ENCODE data around the gene GPHN.
"Not testable (repeated sequence)": the region's sequence is repeated elsewhere in the genome, so short reads cannot be mapped to it uniquely, and the experiment has no call there.

Gene GPHN

GRCh38 chr14:66758031-66758613, 250.2 kb downstream of the GPHN start:
- in situ Hi-C loops (cut with HindIII; ENCODE audit: low sequenced_read_pairs), result no loop called here

- in situ Hi-C loops (cut with HindIII; ENCODE audit: low sequenced_read_pairs), result no loop called here
These were observed 264.2 kb downstream of the GPHN start for GRCh38 chr14:66772146-66772545.

- in situ Hi-C loops (cut with HindIII; ENCODE audit: low sequenced_read_pairs), result no loop called here
These were observed 274.9 kb downstream of the GPHN start for GRCh38 chr14:66782853-66783252.

- in situ Hi-C loops (cut with HindIII; ENCODE audit: low sequenced_read_pairs), result no loop called here
These were observed 282.2 kb downstream of the GPHN start for GRCh38 chr14:66790101-66790500.

DNA sequence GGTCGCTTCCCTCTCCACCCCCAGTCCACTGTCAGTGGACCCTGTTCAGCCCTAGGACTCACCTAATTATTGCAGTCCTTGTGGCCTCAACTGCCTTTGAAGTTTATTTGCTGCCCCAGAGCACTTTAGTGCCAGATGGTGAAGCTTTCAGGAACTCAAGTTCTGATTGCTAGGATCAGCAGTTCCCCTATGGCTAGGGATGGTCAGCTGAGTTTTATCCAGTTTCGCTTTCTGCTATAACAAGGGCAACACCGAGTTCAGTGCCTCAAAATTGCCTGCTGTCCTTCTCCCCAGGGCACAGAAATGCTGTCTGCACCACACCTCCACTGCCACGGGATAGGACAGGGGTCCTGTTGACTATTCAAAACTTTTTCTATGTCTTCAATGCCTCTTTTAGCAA, 295.0 kb downstream of the GPHN start:
- in situ Hi-C loops (cut with HindIII; ENCODE audit: low sequenced_read_pairs), result no loop called here

GRCh38 chr14:66804141-66804540, 296.2 kb downstream of the GPHN start:
- in situ Hi-C loops (cut with HindIII; ENCODE audit: low sequenced_read_pairs), result no loop called here

DNA sequence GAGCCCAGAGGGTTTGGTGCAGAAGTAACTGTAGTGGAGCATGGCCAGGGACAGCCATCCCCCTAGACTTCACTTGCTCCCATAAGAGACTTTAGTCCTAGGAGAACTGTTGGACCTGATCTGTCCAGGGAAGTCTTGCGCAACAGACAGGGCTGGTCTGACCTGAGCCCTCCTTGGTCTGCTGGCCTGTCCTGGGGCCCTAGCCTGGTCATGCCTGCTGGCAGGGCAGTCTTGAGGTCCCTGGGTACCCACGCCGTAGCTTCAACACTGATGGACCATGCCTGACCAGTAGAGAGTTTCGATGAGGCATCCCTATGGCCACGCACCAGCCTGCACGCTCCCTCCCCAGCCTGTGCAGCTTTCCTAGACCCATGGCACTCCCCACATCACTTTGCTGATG, 305.7 kb downstream of the GPHN start:
- in situ Hi-C loops (cut with HindIII; ENCODE audit: low sequenced_read_pairs), result no loop called here

GRCh38 chr14:66815687-66816086, 307.7 kb downstream of the GPHN start:
- in situ Hi-C loops (cut with HindIII; ENCODE audit: low sequenced_read_pairs), result no loop called here

- in situ Hi-C loops (cut with HindIII; ENCODE audit: low sequenced_read_pairs), result no loop called here
These were observed 316.3 kb downstream of the GPHN start for GRCh38 chr14:66824251-66824650.

- in situ Hi-C loops (cut with HindIII; ENCODE audit: low sequenced_read_pairs), result no loop called here
These were observed 319.2 kb downstream of the GPHN start for GRCh38 chr14:66827182-66827581.

DNA sequence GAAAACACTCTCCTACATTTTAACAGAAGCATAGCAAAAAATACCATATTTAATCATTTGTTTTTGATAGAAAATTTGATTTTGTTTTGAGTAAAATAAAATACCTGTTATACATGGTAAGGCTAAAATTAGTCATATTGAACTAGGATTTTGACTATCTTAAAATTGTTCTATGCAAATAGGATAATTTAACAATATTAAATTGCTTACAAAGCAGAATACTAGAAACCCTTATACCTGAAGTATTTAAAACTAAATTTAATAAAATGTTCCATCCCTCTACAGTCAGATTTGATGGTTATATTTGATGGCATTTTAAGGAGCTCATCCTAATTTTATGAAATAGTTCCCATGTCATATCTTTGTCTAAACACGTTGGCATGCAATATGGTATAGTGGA, 323.2 kb downstream of the GPHN start:
- in situ Hi-C loops (cut with HindIII; ENCODE audit: low sequenced_read_pairs), result no loop called here

DNA sequence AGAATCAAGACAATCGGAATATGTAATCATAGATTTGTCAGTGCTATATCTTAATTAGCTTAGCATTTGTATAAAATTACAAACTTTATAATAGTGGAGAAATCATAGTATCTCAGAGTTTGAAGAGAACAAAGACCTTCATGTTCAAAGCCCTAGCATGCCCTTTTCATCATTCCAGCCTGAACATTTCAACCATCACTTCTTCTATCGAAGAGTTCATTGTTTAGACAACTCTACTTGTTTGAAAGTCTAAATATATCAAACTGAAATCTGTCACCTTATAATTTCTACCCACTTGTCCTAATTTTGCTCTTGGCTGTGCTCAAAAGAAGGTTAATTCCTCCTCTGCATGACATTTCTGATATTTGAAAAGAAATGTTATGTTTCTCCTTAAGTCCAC, 325.9 kb downstream of the GPHN start:
- in situ Hi-C loops (cut with HindIII; ENCODE audit: low sequenced_read_pairs), result no loop called here

GRCh38 chr14:66837436-66837835, 329.5 kb downstream of the GPHN start:
- in situ Hi-C loops (cut with HindIII; ENCODE audit: low sequenced_read_pairs), result not testable (repeated sequence)

DNA sequence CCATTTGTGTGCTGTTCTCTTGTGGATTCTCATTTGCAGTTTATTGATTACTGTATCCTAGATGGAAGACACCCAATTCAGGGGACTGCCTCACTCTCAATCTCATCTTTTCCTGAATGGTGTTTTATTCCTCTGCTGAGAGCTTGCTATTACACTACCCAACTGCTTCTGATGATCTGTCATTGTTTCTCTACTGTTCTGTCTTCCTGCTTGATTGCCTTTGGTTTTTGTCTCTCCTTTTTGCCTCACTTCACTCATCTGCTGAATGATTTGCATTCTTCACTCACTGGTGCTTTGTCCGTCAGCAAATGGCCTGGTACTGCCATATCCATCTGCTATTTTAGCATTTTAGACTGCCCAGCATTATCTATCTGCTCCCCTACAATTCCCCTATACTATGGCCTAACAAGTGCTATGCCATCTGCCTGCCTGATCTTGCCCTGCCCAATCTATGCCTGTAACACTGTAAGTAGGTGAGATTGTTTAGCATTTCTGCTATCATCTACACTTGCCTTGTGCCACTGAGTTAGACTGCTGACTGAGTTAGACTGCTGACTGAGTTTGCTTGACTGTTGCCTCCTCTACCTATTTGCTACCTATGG, 335.1 kb downstream of the GPHN start:
- in situ Hi-C loops (cut with HindIII; ENCODE audit: low sequenced_read_pairs), result no loop called here

- in situ Hi-C loops (cut with HindIII; ENCODE audit: low sequenced_read_pairs), result no loop called here
These were observed 342.4 kb downstream of the GPHN start for GRCh38 chr14:66850258-66850888.

GRCh38 chr14:66853311-66853710, 345.4 kb downstream of the GPHN start:
- in situ Hi-C loops (cut with HindIII; ENCODE audit: low sequenced_read_pairs), result no loop called here

GRCh38 chr14:66857867-66858266, 349.9 kb downstream of the GPHN start:
- in situ Hi-C loops (cut with HindIII; ENCODE audit: low sequenced_read_pairs), result no loop called here

DNA sequence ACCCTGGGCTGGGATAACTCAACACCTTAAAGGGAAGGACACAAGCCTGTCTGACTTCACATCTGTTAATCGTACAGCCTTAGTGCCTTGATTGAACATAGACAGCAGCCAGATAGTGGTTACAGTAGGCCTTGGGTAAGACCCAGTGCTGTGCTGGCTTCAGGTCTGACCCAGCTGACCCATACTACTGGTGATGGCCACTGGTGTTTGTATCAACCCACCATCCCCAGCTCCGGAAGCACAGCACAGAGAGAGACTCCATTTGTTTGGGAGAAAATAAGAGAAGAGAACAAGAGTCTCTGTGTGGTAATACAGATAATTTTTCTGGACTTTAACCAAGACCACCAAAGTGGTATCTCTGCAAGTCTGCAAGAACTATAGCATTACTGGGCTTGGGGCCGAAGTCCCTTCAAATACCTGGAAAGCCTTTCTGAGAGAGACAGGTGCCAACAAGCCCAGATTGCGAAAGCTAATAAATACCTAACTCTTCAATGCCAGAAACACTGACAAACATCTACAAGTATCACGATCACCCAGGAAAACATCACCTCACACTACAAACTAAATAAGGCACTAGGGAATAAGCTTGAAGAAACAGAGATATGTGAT, 351.2 kb downstream of the GPHN start:
- in situ Hi-C loops (cut with HindIII; ENCODE audit: low sequenced_read_pairs), result no loop called here

DNA sequence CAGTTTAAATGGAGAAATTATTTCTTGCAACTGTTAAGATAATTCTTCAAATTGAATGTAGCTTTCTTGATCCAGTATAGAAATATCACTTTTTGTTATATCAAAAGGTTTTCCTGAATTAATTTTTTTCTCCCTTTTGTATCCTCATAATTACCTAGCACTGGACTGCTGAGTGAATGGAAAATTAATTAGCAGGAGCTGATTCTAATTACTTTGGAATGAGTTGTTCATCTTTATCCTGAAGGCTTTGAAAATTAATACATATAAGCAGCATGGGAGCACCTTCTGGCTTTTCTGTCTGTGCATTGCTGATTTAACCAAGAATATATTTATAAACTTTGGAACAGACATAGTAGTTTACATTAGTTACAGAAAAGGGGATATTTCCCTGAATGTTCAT, 373.6 kb downstream of the GPHN start:
- in situ Hi-C loops (cut with HindIII; ENCODE audit: low sequenced_read_pairs), result no loop called here

DNA sequence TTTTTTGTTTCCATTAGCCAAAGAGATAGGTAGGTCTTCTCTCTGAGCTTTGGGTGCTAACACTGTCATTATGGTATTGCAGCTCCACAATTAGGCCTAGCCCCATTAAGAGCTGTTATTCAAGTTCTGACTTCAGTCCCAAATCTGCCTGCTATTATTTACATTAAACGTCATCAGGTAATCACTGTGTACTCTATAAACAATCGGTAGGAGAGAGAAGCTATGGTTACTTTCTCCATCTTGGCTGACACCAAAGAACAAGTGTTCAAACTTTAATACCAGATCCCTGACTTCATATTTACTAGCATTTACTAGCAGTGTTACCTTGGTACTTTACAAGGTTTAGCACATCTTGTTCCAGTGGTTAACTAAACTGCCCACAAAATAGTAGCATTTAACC, 376.2 kb downstream of the GPHN start:
- in situ Hi-C loops (cut with HindIII; ENCODE audit: low sequenced_read_pairs), result no loop called here

DNA sequence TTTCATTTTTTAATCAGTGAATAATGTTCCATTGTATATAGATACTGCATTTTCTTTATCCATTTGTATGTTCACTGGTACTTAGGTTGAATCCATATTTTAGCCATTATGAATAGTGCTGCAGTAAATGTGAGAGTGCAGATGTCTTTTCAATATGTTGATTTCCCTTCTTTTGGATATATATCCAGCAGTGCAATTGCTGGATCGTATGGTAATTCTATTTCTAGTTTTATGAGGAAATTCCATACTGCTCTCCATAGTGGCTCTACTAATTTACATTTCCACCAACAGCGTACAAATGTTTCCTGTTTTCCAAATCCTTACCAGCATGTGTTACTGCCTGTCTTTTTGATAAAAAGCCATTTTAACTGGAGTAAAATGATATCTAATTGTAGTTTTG, 392.8 kb downstream of the GPHN start:
- in situ Hi-C loops (cut with HindIII; ENCODE audit: low sequenced_read_pairs), result no loop called here

GRCh38 chr14:66910311-66910840, 402.4 kb downstream of the GPHN start:
- in situ Hi-C loops (cut with HindIII; ENCODE audit: low sequenced_read_pairs), result no loop called here

All from DLD1 (cell line).